Cardiac muscle cell (in vitro differentiated cells and primary cell): ENCODE measurements around the gene PDC. TPM values are rescaled to one million over a fixed set of nuclear protein-coding genes. Genes with fewer than 3 reads are reported as not detected.
A peak's percentile ranks its signal among the peaks of the same experiment; 100 is the strongest.

Experiments
- DNase-seq, 2 donors: peaks; one replicate each; pipeline versions ENCODE4 v3.0.0 to v3.0.0-alpha.2; 2010 to 2017; ENCODE audit warnings: low read depth in 1 of 2, low spot score in 1 of 2
- H3K27ac ChIP-seq: fragments of 200-600 bp; sonication (generic); 2 replicates; pipeline ENCODE4 v1.5.1; 2016
- H3K27me3 ChIP-seq: fragments of 200-600 bp; sonication (generic); 2 replicates; pipeline ENCODE4 v1.6.0; 2016; ENCODE audit warnings: control low read depth
- H3K36me3 ChIP-seq: fragments of 200-600 bp; sonication (generic); 2 replicates; pipeline ENCODE4 v1.5.1; 2016; ENCODE audit warnings: control low read depth
- H3K4me1 ChIP-seq: fragments of 200-600 bp; sonication (generic); 2 replicates; pipeline ENCODE4 v1.8.1; 2017; ENCODE audit warnings: low read depth, mild to moderate bottlenecking, mixed run types
- H3K4me3 ChIP-seq: fragments of 200-600 bp; sonication (generic); 2 replicates; pipeline ENCODE4 v1.5.1; 2016; ENCODE audit warnings: mild to moderate bottlenecking
- H3K9me3 ChIP-seq: fragments of 200-600 bp; sonication (generic); 2 replicates; pipeline ENCODE4 v1.5.1; 2017; ENCODE audit warnings: low read depth, mild to moderate bottlenecking, control low read depth
- CTCF ChIP-seq: IDR thresholded peaks from 2 replicates; pipeline ENCODE4 v1.5.1; 2012; ENCODE audit warnings: low read depth, mild to moderate bottlenecking, low read length
- polyA plus RNA-seq: library from polyadenylated mRNA; unstranded; fragments of >200 nt; fragmentation: Nextera tagmentation; extraction: Ambion mirVana; gene quantifications from 2 replicates; pipeline ENCODE4 v1.2.1, GENCODE V29; 2016
- total RNA-seq: library from RNA; depleted of rRNA; stranded (reverse); fragments of >200 nt; gene quantifications from 2 replicates; pipeline ENCODE4 v1.2.3, GENCODE V29; 2016

PDC gene
- total and polyA plus RNA-seq, 2 experiments from 2014 or later: not detected

GRCh38 chr1:186454981-186455380 is 5.9 kb downstream of the PDC start:
- DNase-seq: no peak
- no peak for TF ChIP-seq CTCF
- Histone ChIP-seq H3K4me1 (peaks cover 4% of the 10 kb centered on the region), H3K27me3 (no peaks in the 10 kb centered on the region), H3K4me3 (no peak overlapping the region), H3K9me3 (no peaks in the 10 kb centered on the region), H3K36me3 (no peaks in the 10 kb centered on the region), H3K27ac (no peak overlapping the region)

GRCh38 chr1:186446152-186446551 is 14.8 kb downstream of the PDC start:
- Histone ChIP-seq H3K4me3 (no peak overlapping the region), H3K27ac (no peak overlapping the region), H3K4me1 (no peaks in the 10 kb centered on the region), H3K9me3 (no peaks in the 10 kb centered on the region), H3K36me3 (no peaks in the 10 kb centered on the region), H3K27me3 (no peaks in the 10 kb centered on the region)
- no peak for DNase-seq
- no peak for TF ChIP-seq CTCF

GRCh38 chr1:186443638-186444037 is 17.3 kb downstream of the PDC start:
- H3K9me3 ChIP-seq: no peaks in the 10 kb centered on the region
- no peak for DNase-seq
- no peak for TF ChIP-seq CTCF
- H3K4me1 ChIP-seq: no peaks in the 10 kb centered on the region
- H3K4me3 ChIP-seq: no peak overlapping the region
- H3K27ac ChIP-seq: no peak overlapping the region
- no peaks in the 10 kb centered on the region for H3K27me3 ChIP-seq
- H3K36me3 ChIP-seq: no peaks in the 10 kb centered on the region

GRCh38 chr1:186442651-186443375 is 18.1 kb downstream of the PDC start:
- Histone ChIP-seq H3K9me3 (no peaks in the 10 kb centered on the region), H3K4me1 (no peaks in the 10 kb centered on the region), H3K36me3 (no peaks in the 10 kb centered on the region), H3K4me3 (no peak overlapping the region), H3K27me3 (no peaks in the 10 kb centered on the region), H3K27ac (no peak overlapping the region)
- TF ChIP-seq CTCF: no peak
- peak in 1 of 2 donors; percentile 77 for DNase-seq

- Histone ChIP-seq H3K4me1 (no peaks in the 10 kb centered on the region), H3K36me3 (no peaks in the 10 kb centered on the region), H3K4me3 (no peak overlapping the region), H3K9me3 (no peaks in the 10 kb centered on the region), H3K27me3 (no peaks in the 10 kb centered on the region), H3K27ac (no peak overlapping the region)
- DNase-seq: no peak
- no peak for TF ChIP-seq CTCF
These were observed 20.3 kb downstream of the PDC start for GRCh38 chr1:186440584-186440983.
